ENCODE results near the gene MORC2. TPM values are rescaled to one million over a fixed set of nuclear protein-coding genes. Genes with fewer than 3 reads are reported as not detected.
A peak's percentile ranks its signal among the peaks of the same experiment; 100 is the strongest.

MORC2 gene
- total and polyA plus RNA-seq, 9 of the 15 experiments (the other 6 are each of a cell fraction or from before 2014, with no cell fraction given), result 3.3 to 34.7 (median 16.7) TPM

DNA sequence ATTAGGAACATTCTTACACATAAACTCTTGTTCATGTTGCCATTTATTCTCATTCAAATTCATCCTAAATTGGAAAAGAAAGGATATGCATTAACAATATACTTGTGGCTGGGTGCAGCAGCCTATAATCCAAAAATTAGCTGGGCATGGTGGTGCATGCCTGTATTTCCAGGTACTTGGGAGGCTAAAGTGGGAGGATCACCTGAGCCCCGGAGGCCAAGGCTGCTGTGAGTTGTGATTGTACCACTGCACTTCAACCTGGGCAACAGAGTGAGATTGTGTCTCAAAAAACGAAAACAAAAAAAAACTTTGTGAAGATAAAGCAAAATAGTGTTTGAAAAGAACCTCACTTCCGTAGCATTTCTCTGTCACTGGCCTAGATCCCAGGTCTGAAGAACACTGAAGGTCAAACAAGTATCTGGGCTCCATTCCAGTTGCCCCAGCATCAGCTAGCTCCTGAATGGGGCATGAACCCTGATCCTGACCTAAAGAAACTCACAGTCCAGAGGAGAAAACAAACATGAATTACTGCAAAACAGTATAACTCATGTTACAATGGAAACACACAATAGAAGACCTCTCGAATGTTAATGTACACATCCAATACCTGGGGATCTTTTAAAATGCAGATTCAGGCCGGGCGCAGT lies 32.7 kb upstream of the MORC2 start (continued):
- TF ChIP-seq CBX2 (IDR thresholded peaks at IDR 0.05; ENCODE audit: insufficient read depth, low read length, poor library complexity, severe bottlenecking) (no peak), CBFA2T3 (IDR thresholded peaks at IDR 0.05) (no peak), ZFPM2 (CRISPR knock-in tag; IDR thresholded peaks at IDR 0.05) (no peak), TGIF2 (CRISPR knock-in tag; IDR thresholded peaks at IDR 0.05) (no peak), SIRT6 (IDR thresholded peaks at IDR 0.05; ENCODE audit: low read depth, low read length) (no peak), RBM15 (IDR thresholded peaks at IDR 0.05; ENCODE audit: insufficient read depth, low read length) (no peak), CHD2 (IDR thresholded peaks at IDR 0.05; ENCODE audit: low read depth, low read length) (no peak)
- TF ChIP-seq, protein P1, sequence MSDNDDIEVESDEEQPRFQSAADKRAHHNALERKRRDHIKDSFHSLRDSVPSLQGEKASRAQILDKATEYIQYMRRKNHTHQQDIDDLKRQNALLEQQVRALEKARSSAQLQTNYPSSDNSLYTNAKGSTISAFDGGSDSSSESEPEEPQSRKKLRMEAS (CRISPR knock-in tag; IDR thresholded peaks at IDR 0.05), result no peak

DNA sequence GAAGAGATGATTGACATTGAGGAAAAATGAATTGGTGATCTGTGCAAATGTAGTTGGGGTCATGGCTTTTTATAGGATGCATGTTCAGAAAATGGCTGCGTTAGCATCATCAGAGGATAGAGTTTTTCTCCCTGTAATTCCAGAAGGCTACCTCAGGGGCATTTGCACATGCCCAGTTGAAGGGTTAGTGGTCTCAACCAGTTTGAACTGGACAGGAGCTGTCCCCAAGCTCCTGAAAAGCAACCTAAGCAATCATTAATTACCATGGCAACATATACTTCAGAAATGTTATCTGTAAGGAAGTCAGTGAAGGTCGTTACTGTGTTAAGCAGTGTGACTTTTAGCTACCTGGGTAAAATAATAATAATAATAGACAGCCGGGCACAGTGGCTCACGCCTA lies 29.8 kb upstream of the MORC2 start:
- no peaks in the 10 kb centered on the region for H3K9me1 ChIP-seq (ENCODE audit: control insufficient read depth, insufficient read depth, low read length)
- peak in 2 of 4 experiments; percentile 14 to 41 for DNase-seq (ENCODE audit: extremely low read depth in 1 of 4, low spot score in 3 of 4)
- H3K4me2 ChIP-seq (ENCODE audit: insufficient read depth, low read length), result no peak overlapping the region
- no peaks in the 10 kb centered on the region for H3K9me3 ChIP-seq (replicated peaks; ENCODE audit: control insufficient read depth, insufficient read depth, low read depth, low read length)
- peaks cover 0 to 3% of the 10 kb centered on the region in 2 experiments; a peak in 3 of 5 replicates for H3K4me1 ChIP-seq (replicated peaks in 1 of 2; ENCODE audit: control insufficient read depth in 2 of 2, insufficient read depth in 2 of 2, low read length in 2 of 2)
- peak; percentile 62 for ATAC-seq
- WGBS (ENCODE audit: insufficient coverage, low coverage, missing lambda C conversion rate), result 41% methylated on average over 4 of the region's 4 CpGs
- in situ Hi-C loops (cut with MboI), result no loop called here
- H2AFZ ChIP-seq (ENCODE audit: low read depth, low read length), result peak overlapping the region; percentile 67
- BruUV-seq (replicated peaks), result no TSS peak
- ChIA-PET POLR2A (no interaction called here), CTCF (ENCODE audit: low intra/inter-chr PET ratio) (no interaction called here)
- no peaks in the 10 kb centered on the region for H3K79me2 ChIP-seq (ENCODE audit: control insufficient read depth, insufficient read depth, low read length)
- no peak for FAIRE-seq
- intact Hi-C loops (cut with micrococcal nuclease), result no loop called here
- no peak overlapping the region for H3K27ac ChIP-seq (ENCODE audit: extremely low read depth, low read depth, low read length)
- no peak overlapping the region for H3K9ac ChIP-seq (ENCODE audit: insufficient read depth in 1 of 2, low read depth in 2 of 2, low read length in 2 of 2)
- H3K36me3 ChIP-seq (ENCODE audit: control insufficient read depth, insufficient read depth, low read length), result no peaks in the 10 kb centered on the region
- no peak overlapping the region for H3K4me3 ChIP-seq
- no peaks in the 10 kb centered on the region for H3K27me3 ChIP-seq (ENCODE audit: control insufficient read depth in 2 of 2, insufficient read depth in 2 of 2, low read length in 2 of 2)
- H4K20me1 ChIP-seq (replicated peaks; ENCODE audit: control insufficient read depth, insufficient read depth, low read length), result no peaks in the 10 kb centered on the region
- no peak for TF ChIP-seq KHSRP (IDR thresholded peaks at IDR 0.05)
- no peak for TF ChIP-seq DMBX1 (CRISPR knock-in tag; IDR thresholded peaks at IDR 0.05; ENCODE audit: borderline replicate concordance)
- no peak for TF ChIP-seq MTF1 (CRISPR knock-in tag; IDR thresholded peaks at IDR 0.05; ENCODE audit: borderline replicate concordance)
- TF ChIP-seq, protein P2, sequence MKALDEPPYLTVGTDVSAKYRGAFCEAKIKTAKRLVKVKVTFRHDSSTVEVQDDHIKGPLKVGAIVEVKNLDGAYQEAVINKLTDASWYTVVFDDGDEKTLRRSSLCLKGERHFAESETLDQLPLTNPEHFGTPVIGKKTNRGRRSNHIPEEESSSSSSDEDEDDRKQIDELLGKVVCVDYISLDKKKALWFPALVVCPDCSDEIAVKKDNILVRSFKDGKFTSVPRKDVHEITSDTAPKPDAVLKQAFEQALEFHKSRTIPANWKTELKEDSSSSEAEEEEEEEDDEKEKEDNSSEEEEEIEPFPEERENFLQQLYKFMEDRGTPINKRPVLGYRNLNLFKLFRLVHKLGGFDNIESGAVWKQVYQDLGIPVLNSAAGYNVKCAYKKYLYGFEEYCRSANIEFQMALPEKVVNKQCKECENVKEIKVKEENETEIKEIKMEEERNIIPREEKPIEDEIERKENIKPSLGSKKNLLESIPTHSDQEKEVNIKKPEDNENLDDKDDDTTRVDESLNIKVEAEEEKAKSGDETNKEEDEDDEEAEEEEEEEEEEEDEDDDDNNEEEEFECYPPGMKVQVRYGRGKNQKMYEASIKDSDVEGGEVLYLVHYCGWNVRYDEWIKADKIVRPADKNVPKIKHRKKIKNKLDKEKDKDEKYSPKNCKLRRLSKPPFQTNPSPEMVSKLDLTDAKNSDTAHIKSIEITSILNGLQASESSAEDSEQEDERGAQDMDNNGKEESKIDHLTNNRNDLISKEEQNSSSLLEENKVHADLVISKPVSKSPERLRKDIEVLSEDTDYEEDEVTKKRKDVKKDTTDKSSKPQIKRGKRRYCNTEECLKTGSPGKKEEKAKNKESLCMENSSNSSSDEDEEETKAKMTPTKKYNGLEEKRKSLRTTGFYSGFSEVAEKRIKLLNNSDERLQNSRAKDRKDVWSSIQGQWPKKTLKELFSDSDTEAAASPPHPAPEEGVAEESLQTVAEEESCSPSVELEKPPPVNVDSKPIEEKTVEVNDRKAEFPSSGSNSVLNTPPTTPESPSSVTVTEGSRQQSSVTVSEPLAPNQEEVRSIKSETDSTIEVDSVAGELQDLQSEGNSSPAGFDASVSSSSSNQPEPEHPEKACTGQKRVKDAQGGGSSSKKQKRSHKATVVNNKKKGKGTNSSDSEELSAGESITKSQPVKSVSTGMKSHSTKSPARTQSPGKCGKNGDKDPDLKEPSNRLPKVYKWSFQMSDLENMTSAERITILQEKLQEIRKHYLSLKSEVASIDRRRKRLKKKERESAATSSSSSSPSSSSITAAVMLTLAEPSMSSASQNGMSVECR (CRISPR knock-in tag; IDR thresholded peaks at IDR 0.05), result no peak
- no peak for TF ChIP-seq ZFPM2 (CRISPR knock-in tag; IDR thresholded peaks at IDR 0.05)
- TF ChIP-seq KLF16 (IDR thresholded peaks at IDR 0.05), result peak; percentile 97
- no peak for TF ChIP-seq SMC3 (conservative IDR thresholded peaks at IDR 0.05; ENCODE audit: insufficient read depth, low read depth, low read length)
- TF ChIP-seq ARID2 (IDR thresholded peaks at IDR 0.05), result no peak
- TF ChIP-seq, protein P3, sequence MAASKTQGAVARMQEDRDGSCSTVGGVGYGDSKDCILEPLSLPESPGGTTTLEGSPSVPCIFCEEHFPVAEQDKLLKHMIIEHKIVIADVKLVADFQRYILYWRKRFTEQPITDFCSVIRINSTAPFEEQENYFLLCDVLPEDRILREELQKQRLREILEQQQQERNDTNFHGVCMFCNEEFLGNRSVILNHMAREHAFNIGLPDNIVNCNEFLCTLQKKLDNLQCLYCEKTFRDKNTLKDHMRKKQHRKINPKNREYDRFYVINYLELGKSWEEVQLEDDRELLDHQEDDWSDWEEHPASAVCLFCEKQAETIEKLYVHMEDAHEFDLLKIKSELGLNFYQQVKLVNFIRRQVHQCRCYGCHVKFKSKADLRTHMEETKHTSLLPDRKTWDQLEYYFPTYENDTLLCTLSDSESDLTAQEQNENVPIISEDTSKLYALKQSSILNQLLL (CRISPR knock-in tag; IDR thresholded peaks at IDR 0.05; ENCODE audit: borderline replicate concordance), result no peak
- TF ChIP-seq ZNF165 (CRISPR knock-in tag; IDR thresholded peaks at IDR 0.05; ENCODE audit: borderline replicate concordance), result no peak

Data from K562 (cell line).